Smooth muscle cell (in vitro differentiated cells): ENCODE data around the gene HNRNPC. TPM values are rescaled to one million over a fixed set of nuclear protein-coding genes. Genes with fewer than 3 reads are reported as not detected.

Experiments
- DNase-seq: peaks from one replicate; lab custom pipeline; 2025; ENCODE audit not compliant: unreplicated experiment; lab: John Stamatoyannopoulos, UW
- H2AFZ ChIP-seq: fragments of 200-600 bp; sonication (generic); 2 replicates; pipeline ENCODE4 v1.6.0; 2016; ENCODE audit warnings: antibody characterized with exemption, low read depth, mild to moderate bottlenecking
- H3F3A ChIP-seq: fragments of 200-600 bp; sonication (generic); 2 replicates; pipeline ENCODE4 v1.6.0; 2017; ENCODE audit warnings: antibody characterized with exemption, low read depth
- H3K27ac ChIP-seq: fragments of 200-600 bp; sonication (generic); 2 replicates; pipeline ENCODE4 v1.5.1; 2016; ENCODE audit warnings: low read depth, mild to moderate bottlenecking
- H3K27me3 ChIP-seq: fragments of 200-600 bp; sonication (generic); 2 replicates; pipeline ENCODE4 v1.6.1; 2016; ENCODE audit warnings: low read depth, mild to moderate bottlenecking
- H3K36me3 ChIP-seq: fragments of 200-600 bp; sonication (generic); 2 replicates; pipeline ENCODE4 v1.5.1; 2016; ENCODE audit warnings: low read depth
- H3K4me1 ChIP-seq: fragments of 200-600 bp; sonication (generic); 2 replicates; pipeline ENCODE4 v1.5.1; 2016; ENCODE audit warnings: low read depth
- H3K4me2 ChIP-seq: fragments of 200-600 bp; sonication (generic); 2 replicates; pipeline ENCODE4 v1.6.0; 2016; ENCODE audit warnings: mild to moderate bottlenecking
- H3K4me3 ChIP-seq: fragments of 200-600 bp; sonication (generic); 2 replicates; pipeline ENCODE4 v1.5.1; 2016; ENCODE audit warnings: mild to moderate bottlenecking
- H3K79me2 ChIP-seq: fragments of 200-600 bp; sonication (generic); 2 replicates; pipeline ENCODE4 v1.6.0; 2016; ENCODE audit warnings: low read depth, mild to moderate bottlenecking
- H3K9ac ChIP-seq: fragments of 200-600 bp; sonication (generic); 2 replicates; pipeline ENCODE4 v1.6.0; 2016; ENCODE audit warnings: low read depth
- H3K9me3 ChIP-seq: fragments of 200-600 bp; sonication (generic); replicated peaks from 2 replicates; pipeline ENCODE4 v1.5.1; 2016; ENCODE audit warnings: low read depth
- H4K20me1 ChIP-seq: fragments of 200-600 bp; sonication (generic); 2 replicates; pipeline ENCODE4 v1.6.0; 2016; ENCODE audit warnings: low read depth
- CTCF ChIP-seq: fragments of 200-600 bp; sonication (generic); IDR thresholded peaks from 2 replicates; pipeline ENCODE4 v1.5.1; 2017; ENCODE audit warnings: borderline replicate concordance, mild to moderate bottlenecking, antibody characterized with exemption; ENCODE audit not compliant: insufficient read depth, poor library complexity, severe bottlenecking
- WGBS: methylation state at CpG from one replicate; pipeline ENCODE4 v1.1.7; 2016; ENCODE audit warnings: low lambda C conversion rate; 5-methylcytosine and 5-hydroxymethylcytosine counted together
- polyA plus RNA-seq: library from polyadenylated mRNA; unstranded; fragments of >200 nt; fragmentation: Nextera tagmentation; extraction: Ambion mirVana; gene quantifications from 2 replicates; pipeline ENCODE4 v1.2.1, GENCODE V29; 2016
- total RNA-seq: library from RNA; depleted of rRNA; stranded (reverse); fragments of >200 nt; gene quantifications from 2 replicates; pipeline ENCODE4 v1.2.3, GENCODE V29; 2014

Gene HNRNPC
- total and polyA plus RNA-seq, 2 experiments from 2014 or later, result 408 to 514 TPM

- Histone ChIP-seq H3K36me3 (peaks cover 17% of the 10 kb centered on the region), H3K9me3 (no peaks in the 10 kb centered on the region), H3K4me2 (no peak overlapping the region), H2AFZ (no peak overlapping the region), H3K4me3 (no peak overlapping the region), H3K27me3 (no peaks in the 10 kb centered on the region), H3K4me1 (no peaks in the 10 kb centered on the region), H4K20me1 (peaks cover 100% of the 10 kb centered on the region), H3K79me2 (peaks cover 100% of the 10 kb centered on the region), H3K9ac (no peak overlapping the region), H3F3A (peaks cover 57% of the 10 kb centered on the region), H3K27ac (peak overlapping the region; percentile 43)
- DNase-seq, result no peak
- WGBS, result 97% methylated on average over 6 of the region's 6 CpGs
- TF ChIP-seq CTCF, result no peak
Observed at GRCh38 chr14:21236948-21237797, 32.1 kb downstream of the HNRNPC start.

GRCh38 chr14:21234112-21234511 is 35.1 kb downstream of the HNRNPC start:
- Histone ChIP-seq H3K9me3 (no peaks in the 10 kb centered on the region), H4K20me1 (peaks cover 100% of the 10 kb centered on the region), H3K36me3 (peaks cover 43% of the 10 kb centered on the region), H3K4me3 (no peak overlapping the region), H3K9ac (no peak overlapping the region), H3K79me2 (peaks cover 100% of the 10 kb centered on the region), H2AFZ (no peak overlapping the region), H3K4me1 (no peaks in the 10 kb centered on the region), H3K27me3 (no peaks in the 10 kb centered on the region), H3K27ac (peak overlapping the region; percentile 32), H3K4me2 (no peak overlapping the region), H3F3A (peaks cover 63% of the 10 kb centered on the region)
- no peak for TF ChIP-seq CTCF
- DNase-seq, result no peak
- 94% methylated on average over 5 of the region's 5 CpGs for WGBS

- Histone ChIP-seq H3K27ac (peak overlapping the region; percentile 32), H4K20me1 (peaks cover 100% of the 10 kb centered on the region), H3K4me2 (no peak overlapping the region), H3F3A (peaks cover 62% of the 10 kb centered on the region), H3K4me3 (no peak overlapping the region), H3K27me3 (no peaks in the 10 kb centered on the region), H3K79me2 (peaks cover 100% of the 10 kb centered on the region), H3K4me1 (no peaks in the 10 kb centered on the region), H3K9me3 (no peaks in the 10 kb centered on the region), H3K36me3 (peaks cover 47% of the 10 kb centered on the region), H3K9ac (no peak overlapping the region), H2AFZ (no peak overlapping the region)
- DNase-seq, result no peak
- WGBS, result 82% methylated on average over 8 of the region's 8 CpGs
- TF ChIP-seq CTCF, result no peak
Observed at GRCh38 chr14:21233457-21234076, 35.7 kb downstream of the HNRNPC start.
